Measurements from ENCODE around the gene IL2RA. TPM values are rescaled to one million over a fixed set of nuclear protein-coding genes. Genes with fewer than 3 reads are reported as not detected.

The IL2RA gene
- total RNA-seq, 1 experiment from 2014 or later: 0.59 TPM

DNA sequence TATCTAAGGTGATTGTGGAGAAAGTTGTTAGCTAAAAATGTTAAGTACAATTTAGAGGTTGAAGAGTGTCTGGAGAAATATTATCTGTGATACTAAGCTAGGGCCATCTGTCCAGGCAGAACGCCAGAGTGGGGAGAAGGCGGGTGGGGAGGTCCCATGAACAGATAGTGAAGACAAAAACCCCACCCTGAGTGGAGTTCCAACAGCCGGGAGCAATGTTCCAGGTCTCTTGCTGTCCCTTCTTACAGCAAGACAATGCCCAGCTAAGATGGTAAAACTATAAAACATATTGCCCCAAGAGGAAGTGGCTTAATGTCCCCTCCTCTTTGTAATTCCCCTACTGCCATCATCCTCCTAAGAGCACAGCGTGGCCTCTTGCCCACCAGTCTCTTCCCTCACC, 74.4 kb downstream of the IL2RA start:
- DNase-seq (ENCODE audit: low read depth, low spot score) (no peak), ATAC-seq (no peak)
- no peaks in the 10 kb centered on the region for H4K20me1 ChIP-seq (ENCODE audit: insufficient read depth)
- H3K4me1 ChIP-seq (ENCODE audit: control insufficient read depth in 1 of 2, insufficient read depth in 2 of 2, low read length in 2 of 2): no peaks in the 10 kb centered on the region
- CTCF ChIA-PET: no interaction called here
- H3K79me2 ChIP-seq (ENCODE audit: insufficient read depth, low read length): no peaks in the 10 kb centered on the region
- H3K9me2 ChIP-seq (ENCODE audit: insufficient read depth): no peaks in the 10 kb centered on the region
- TF ChIP-seq RAD21 (IDR thresholded peaks at IDR 0.05; ENCODE audit: low read depth): no peak
- no peak for TF ChIP-seq SRF (IDR thresholded peaks at IDR 0.05; ENCODE audit: low read depth)
- no peak for TF ChIP-seq ELF1 (IDR thresholded peaks at IDR 0.05; ENCODE audit: borderline replicate concordance, low read depth)
- no peaks in the 10 kb centered on the region for H3K27me3 ChIP-seq (ENCODE audit: insufficient read depth, low read length)
- no peak overlapping the region for H2AFZ ChIP-seq (ENCODE audit: low read depth, low read length, poor library complexity, severe bottlenecking)
- H3K36me3 ChIP-seq (ENCODE audit: control insufficient read depth in 1 of 2, insufficient read depth in 2 of 2, low read length in 2 of 2): no peaks in the 10 kb centered on the region
- no TSS peak for BruUV-seq (replicated peaks)
- no peak overlapping the region for H3K4me2 ChIP-seq (ENCODE audit: low read length)
- no peak overlapping the region for H3K27ac ChIP-seq (ENCODE audit: low read depth, low read length)
- H3K9ac ChIP-seq (ENCODE audit: low read length): no peak overlapping the region
- intact Hi-C loops (cut with micrococcal nuclease): no loop called here
- H3K4me3 ChIP-seq (replicated peaks in 1 of 2; ENCODE audit: low read depth in 1 of 2, low read length in 2 of 2): no peak overlapping the region
- POLR2A ChIA-PET: no interaction called here
- H3K9me3 ChIP-seq (ENCODE audit: control insufficient read depth in 1 of 2, insufficient read depth in 1 of 2, low read depth in 1 of 2, low read length in 2 of 2): peaks cover 4 to 5% of the 10 kb centered on the region in 2 experiments; a peak in 2 of 4 replicates
- RAD21 ChIA-PET (ENCODE audit: low non-redundant PET in 1 of 2, low total read pairs in 2 of 2, uncharacterized antibody in 2 of 2, unreplicated experiment in 2 of 2): no interaction called here

GRCh38 chr10:5985029-5985428, 77.1 kb downstream of the IL2RA start:
- Histone ChIP-seq H3K4me3 (replicated peaks in 1 of 2; ENCODE audit: low read depth in 1 of 2, low read length in 2 of 2) (no peak overlapping the region), H4K20me1 (ENCODE audit: insufficient read depth) (no peaks in the 10 kb centered on the region), H3K9ac (ENCODE audit: low read length) (no peak overlapping the region), H3K36me3 (ENCODE audit: control insufficient read depth in 1 of 2, insufficient read depth in 2 of 2, low read length in 2 of 2) (no peaks in the 10 kb centered on the region), H3K79me2 (ENCODE audit: insufficient read depth, low read length) (no peaks in the 10 kb centered on the region), H3K9me3 (ENCODE audit: control insufficient read depth in 1 of 2, insufficient read depth in 1 of 2, low read depth in 1 of 2, low read length in 2 of 2) (no peaks in the 10 kb centered on the region), H3K9me2 (ENCODE audit: insufficient read depth) (no peaks in the 10 kb centered on the region), H2AFZ (ENCODE audit: low read depth, low read length, poor library complexity, severe bottlenecking) (no peak overlapping the region), H3K27me3 (ENCODE audit: insufficient read depth, low read length) (no peaks in the 10 kb centered on the region), H3K4me2 (ENCODE audit: low read length) (no peak overlapping the region), H3K27ac (ENCODE audit: low read depth, low read length) (no peak overlapping the region), H3K4me1 (ENCODE audit: control insufficient read depth in 1 of 2, insufficient read depth in 2 of 2, low read length in 2 of 2) (no peaks in the 10 kb centered on the region)
- intact Hi-C loops (cut with micrococcal nuclease): no loop called here
- RAD21 ChIA-PET (ENCODE audit: low non-redundant PET in 1 of 2, low total read pairs in 2 of 2, uncharacterized antibody in 2 of 2, unreplicated experiment in 2 of 2): no interaction called here
- CTCF ChIA-PET: no interaction called here
- no TSS peak for BruUV-seq (replicated peaks)
- POLR2A ChIA-PET: no interaction called here
- DNase-seq (ENCODE audit: low read depth, low spot score) (no peak), ATAC-seq (no peak)
- TF ChIP-seq POLR2A (IDR thresholded peaks at IDR 0.05; ENCODE audit: borderline replicate concordance, extremely low read depth, insufficient read depth, insufficient read length) (no peak), CBX3 (IDR thresholded peaks at IDR 0.05; ENCODE audit: low read depth) (no peak), ELF1 (IDR thresholded peaks at IDR 0.05; ENCODE audit: borderline replicate concordance, low read depth) (no peak), TCF7L2 (IDR thresholded peaks at IDR 0.05; ENCODE audit: borderline replicate concordance, extremely low read depth, insufficient read depth, insufficient read length) (no peak), JUND (IDR thresholded peaks at IDR 0.05) (no peak), EZH2phosphoT487 (IDR thresholded peaks at IDR 0.05; ENCODE audit: borderline replicate concordance) (no peak), YY1 (IDR thresholded peaks at IDR 0.05; ENCODE audit: extremely low read depth, insufficient replicate concordance, low read depth, low read length) (no peak), CEBPB (IDR thresholded peaks at IDR 0.05; ENCODE audit: low read depth) (no peak), RAD21 (IDR thresholded peaks at IDR 0.05; ENCODE audit: low read depth) (no peak), SP1 (IDR thresholded peaks at IDR 0.05; ENCODE audit: low read depth) (no peak), EZH2 (IDR thresholded peaks at IDR 0.05) (no peak), SIN3A (IDR thresholded peaks at IDR 0.05; ENCODE audit: low read depth) (no peak), POLR2AphosphoS5 (IDR thresholded peaks at IDR 0.05; ENCODE audit: low read depth, low read length) (no peak), EGR1 (IDR thresholded peaks at IDR 0.05; ENCODE audit: low read depth) (no peak)
- TF ChIP-seq, protein P1, sequence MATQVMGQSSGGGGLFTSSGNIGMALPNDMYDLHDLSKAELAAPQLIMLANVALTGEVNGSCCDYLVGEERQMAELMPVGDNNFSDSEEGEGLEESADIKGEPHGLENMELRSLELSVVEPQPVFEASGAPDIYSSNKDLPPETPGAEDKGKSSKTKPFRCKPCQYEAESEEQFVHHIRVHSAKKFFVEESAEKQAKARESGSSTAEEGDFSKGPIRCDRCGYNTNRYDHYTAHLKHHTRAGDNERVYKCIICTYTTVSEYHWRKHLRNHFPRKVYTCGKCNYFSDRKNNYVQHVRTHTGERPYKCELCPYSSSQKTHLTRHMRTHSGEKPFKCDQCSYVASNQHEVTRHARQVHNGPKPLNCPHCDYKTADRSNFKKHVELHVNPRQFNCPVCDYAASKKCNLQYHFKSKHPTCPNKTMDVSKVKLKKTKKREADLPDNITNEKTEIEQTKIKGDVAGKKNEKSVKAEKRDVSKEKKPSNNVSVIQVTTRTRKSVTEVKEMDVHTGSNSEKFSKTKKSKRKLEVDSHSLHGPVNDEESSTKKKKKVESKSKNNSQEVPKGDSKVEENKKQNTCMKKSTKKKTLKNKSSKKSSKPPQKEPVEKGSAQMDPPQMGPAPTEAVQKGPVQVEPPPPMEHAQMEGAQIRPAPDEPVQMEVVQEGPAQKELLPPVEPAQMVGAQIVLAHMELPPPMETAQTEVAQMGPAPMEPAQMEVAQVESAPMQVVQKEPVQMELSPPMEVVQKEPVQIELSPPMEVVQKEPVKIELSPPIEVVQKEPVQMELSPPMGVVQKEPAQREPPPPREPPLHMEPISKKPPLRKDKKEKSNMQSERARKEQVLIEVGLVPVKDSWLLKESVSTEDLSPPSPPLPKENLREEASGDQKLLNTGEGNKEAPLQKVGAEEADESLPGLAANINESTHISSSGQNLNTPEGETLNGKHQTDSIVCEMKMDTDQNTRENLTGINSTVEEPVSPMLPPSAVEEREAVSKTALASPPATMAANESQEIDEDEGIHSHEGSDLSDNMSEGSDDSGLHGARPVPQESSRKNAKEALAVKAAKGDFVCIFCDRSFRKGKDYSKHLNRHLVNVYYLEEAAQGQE (IDR thresholded peaks at IDR 0.05; ENCODE audit: low read depth): no peak
- TF ChIP-seq, protein P2, sequence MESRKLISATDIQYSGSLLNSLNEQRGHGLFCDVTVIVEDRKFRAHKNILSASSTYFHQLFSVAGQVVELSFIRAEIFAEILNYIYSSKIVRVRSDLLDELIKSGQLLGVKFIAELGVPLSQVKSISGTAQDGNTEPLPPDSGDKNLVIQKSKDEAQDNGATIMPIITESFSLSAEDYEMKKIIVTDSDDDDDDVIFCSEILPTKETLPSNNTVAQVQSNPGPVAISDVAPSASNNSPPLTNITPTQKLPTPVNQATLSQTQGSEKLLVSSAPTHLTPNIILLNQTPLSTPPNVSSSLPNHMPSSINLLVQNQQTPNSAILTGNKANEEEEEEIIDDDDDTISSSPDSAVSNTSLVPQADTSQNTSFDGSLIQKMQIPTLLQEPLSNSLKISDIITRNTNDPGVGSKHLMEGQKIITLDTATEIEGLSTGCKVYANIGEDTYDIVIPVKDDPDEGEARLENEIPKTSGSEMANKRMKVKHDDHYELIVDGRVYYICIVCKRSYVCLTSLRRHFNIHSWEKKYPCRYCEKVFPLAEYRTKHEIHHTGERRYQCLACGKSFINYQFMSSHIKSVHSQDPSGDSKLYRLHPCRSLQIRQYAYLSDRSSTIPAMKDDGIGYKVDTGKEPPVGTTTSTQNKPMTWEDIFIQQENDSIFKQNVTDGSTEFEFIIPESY (IDR thresholded peaks at IDR 0.05; ENCODE audit: extremely low read depth, insufficient replicate concordance, low read length): no peak
- TF ChIP-seq, protein P3, sequence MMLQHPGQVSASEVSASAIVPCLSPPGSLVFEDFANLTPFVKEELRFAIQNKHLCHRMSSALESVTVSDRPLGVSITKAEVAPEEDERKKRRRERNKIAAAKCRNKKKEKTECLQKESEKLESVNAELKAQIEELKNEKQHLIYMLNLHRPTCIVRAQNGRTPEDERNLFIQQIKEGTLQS (IDR thresholded peaks at IDR 0.05): no peak

All from HCT116 (cell line).